Ishikawa (cell line): ENCODE measurements around the gene AKAP6.

Source experiments
- CEBPB ChIP-seq: IDR thresholded peaks from 2 replicates; pipeline ENCODE4 v1.6.1; 2012
- EGR1 ChIP-seq: IDR thresholded peaks from 2 replicates; pipeline ENCODE4 v1.6.1; 2012
- EP300 ChIP-seq: IDR thresholded peaks from 2 replicates; pipeline ENCODE4 v1.6.1; 2012; ENCODE audit warnings: borderline replicate concordance
- MAX ChIP-seq: IDR thresholded peaks from 2 replicates; pipeline ENCODE4 v1.6.1; 2012
- RAD21 ChIP-seq: IDR thresholded peaks from 2 replicates; pipeline ENCODE4 v1.6.1; 2012; ENCODE audit warnings: low read depth
- REST ChIP-seq: IDR thresholded peaks from 2 replicates; pipeline ENCODE4 v1.6.1; 2012; ENCODE audit warnings: low read depth, mild to moderate bottlenecking
- TAF1 ChIP-seq: IDR thresholded peaks from 2 replicates; pipeline ENCODE4 v1.6.1; 2012; ENCODE audit warnings: low read depth, mild to moderate bottlenecking
- TCF12 ChIP-seq: IDR thresholded peaks from 2 replicates; pipeline ENCODE4 v1.6.1; 2012; ENCODE audit warnings: low read depth
- TEAD4 ChIP-seq: IDR thresholded peaks from 2 replicates; pipeline ENCODE4 v1.6.1; 2012
- USF1 ChIP-seq: IDR thresholded peaks from 2 replicates; pipeline ENCODE4 v1.6.1; 2012
- ZBTB7A ChIP-seq: IDR thresholded peaks from 2 replicates; pipeline ENCODE4 v1.6.1; 2012; ENCODE audit warnings: low read depth

GRCh38 chr14:32824195-32824594, 495.1 kb downstream of the AKAP6 start:
- TF ChIP-seq TAF1 (no peak), CEBPB (no peak), ZBTB7A (no peak), MAX (no peak), EP300 (no peak), TCF12 (no peak), REST (no peak), EGR1 (no peak), TEAD4 (no peak), RAD21 (no peak), USF1 (no peak)
